ENCODE data around the gene NKX2-2.
A peak's percentile ranks its signal among the peaks of the same experiment; 100 is the strongest.

NKX2-2 gene

GRCh38 chr20:21513881-21514540 lies at the start of gene NKX2-2:
Gene NKX2-2 (minus strand): TSS chr20:21514064. CDS start chr20:21513669, 395 bp downstream.
- DNase-seq (ENCODE audit: low read depth), result no peak

DNA sequence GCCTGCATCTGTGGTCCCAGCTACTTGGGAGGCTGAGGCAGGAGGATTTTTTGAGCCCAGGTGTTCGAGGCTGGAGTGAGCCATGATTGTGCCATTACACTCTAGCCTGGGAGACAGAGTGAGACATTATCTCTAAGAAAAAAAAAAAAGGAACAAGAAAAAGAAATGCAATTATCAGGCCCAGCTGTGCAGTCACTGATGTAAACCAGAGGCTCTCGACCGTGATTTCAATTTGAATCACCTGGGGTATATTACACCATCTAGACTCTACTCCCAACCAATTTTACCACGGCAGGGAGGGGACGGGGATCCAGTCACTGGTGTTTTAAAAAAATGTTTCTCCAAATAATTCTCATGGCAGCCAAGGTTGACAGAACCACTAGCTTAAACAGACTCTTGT lies 48.8 kb upstream of the NKX2-2 start:
- DNase-seq (ENCODE audit: low read depth), result no peak

GRCh38 chr20:21559305-21559704 lies 45.4 kb upstream of the NKX2-2 start:
- DNase-seq (ENCODE audit: low read depth), result no peak

DNA sequence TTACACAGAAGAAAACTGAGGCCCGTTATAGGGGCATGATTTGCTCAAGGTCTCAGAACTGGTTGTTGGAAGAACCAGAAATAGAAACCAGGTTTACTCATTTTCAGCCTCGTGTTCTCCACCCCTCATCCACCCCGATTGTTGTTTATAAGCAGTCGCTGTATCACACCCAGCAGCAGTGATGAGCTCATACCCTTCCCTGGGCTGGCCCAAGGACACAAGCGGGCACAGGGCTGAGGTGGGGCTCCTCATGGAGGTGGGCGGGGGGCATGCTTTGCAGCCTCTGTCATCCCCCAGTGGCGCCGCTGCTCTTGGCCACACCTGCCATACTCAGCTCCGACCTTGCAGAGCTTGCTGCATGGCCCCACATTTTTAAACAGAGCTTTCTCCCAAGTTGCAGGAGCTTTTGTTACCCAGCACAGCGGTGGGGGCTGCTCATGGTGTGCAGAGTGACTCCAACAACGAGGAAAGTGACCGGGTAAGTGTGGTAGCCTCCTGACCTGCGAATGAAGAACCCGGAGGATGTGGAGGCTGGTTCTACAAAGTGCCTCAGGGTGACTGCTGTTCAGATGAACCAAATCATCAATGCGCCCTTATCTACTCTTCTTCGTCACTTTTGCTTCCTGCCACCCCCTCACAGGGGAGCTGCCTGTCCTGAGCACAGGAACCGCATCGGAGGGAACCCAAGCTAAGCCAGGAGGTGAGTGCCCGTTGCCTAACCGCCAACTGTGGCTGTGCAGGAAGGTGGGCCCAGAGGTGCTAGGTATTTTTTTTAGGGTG lies 43.6 kb upstream of the NKX2-2 start:
- peak; percentile 32 for DNase-seq (ENCODE audit: low read depth)

GRCh38 chr20:21556398-21556797 lies 42.5 kb upstream of the NKX2-2 start:
- DNase-seq (ENCODE audit: low read depth), result no peak

DNA sequence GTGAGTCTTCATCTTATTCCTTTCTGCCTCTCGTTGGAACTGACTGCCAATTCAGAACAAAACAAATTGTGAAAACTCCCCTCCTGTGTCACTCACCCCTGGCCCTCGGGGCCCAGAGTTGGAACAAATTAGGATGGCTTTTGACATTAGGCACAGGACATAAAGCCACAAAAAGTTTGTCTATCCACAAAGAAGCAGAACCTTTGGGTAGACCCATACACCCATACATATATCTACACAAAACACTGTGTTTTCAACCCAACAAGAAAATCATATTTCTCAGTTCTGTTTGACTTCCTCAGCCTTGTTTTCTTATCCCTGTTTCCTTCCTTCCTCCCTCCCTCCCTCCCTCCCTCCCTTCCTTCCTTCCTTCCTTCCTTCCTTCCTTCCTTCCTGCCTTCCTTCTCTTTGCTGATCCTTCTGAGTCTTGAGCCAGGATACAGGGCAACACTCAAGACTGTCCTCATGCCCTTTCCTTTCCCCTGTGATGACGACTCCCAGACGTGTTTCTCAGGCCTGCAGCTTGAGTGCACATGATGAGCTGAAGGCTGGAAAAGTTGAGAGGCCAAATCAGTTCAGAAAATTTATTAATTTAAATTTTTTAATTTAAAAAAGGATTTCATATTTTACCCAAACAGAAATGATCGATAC lies 41.7 kb upstream of the NKX2-2 start:
- no peak for DNase-seq (ENCODE audit: low read depth)

DNA sequence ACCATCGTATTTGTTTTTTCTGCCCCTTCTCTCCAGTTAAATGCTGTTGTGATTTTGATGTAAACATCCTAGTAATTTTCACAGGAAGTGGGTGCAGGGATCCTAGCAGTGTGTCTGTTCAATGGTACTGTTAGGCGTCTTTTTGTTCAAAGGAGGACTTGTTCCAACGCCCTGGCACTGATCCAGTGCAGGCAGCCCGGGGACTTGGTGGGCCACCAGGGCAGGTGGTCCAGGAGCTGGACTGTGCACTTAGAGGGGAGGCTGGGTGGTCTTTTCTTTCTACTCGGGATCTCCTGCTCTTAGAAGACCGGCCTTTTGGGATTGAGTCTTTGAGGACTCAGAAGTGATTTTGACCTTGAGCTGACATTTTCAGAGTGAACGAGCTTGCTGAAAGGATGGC lies 41.1 kb upstream of the NKX2-2 start:
- no peak for DNase-seq (ENCODE audit: low read depth)

- no peak for DNase-seq (ENCODE audit: low read depth)
These were observed 40.6 kb upstream of the NKX2-2 start for GRCh38 chr20:21554376-21554890.

DNA sequence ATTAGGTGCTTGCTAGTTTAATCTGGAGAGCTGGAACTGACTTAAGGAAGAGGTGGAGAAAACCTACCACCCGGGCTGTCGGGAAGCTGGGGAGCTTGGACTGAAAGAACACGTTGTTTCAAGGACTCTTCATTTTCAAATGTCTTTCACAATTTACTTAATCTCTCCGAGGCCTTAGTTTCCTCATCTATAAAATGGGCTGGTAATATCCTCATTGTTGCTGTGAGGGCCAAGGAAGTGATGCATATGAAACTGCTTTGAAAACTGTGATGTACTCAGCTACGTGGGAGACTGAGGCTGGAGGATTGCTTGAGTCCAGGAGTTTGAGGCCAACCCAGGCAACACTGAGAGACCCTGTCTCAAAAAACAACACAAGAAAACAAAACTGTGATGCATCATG lies 36.7 kb upstream of the NKX2-2 start:
- DNase-seq (ENCODE audit: low read depth), result no peak

- peak; percentile 46 for DNase-seq (ENCODE audit: low read depth)
These were observed 34.6 kb upstream of the NKX2-2 start for GRCh38 chr20:21548390-21549035.

DNA sequence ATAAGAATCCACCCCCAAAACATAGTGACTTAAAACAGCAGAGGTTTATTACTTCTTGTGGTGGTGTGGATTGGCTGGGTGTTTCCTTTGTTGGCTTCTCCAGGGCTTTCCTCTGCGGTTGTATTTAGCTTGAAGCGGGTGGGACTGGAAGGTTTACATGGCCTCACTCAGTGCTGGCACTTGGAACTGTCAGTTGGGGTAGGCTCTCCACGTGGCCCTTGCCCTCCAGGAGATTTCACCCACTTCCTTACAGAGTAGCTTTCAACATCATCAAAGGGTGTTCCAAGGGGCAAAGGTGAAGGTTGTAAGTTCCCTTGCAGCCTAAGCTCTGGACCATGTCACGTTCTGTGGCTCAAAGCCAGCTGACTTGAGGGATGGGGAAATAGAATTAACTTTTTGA lies 32.5 kb upstream of the NKX2-2 start:
- DNase-seq (ENCODE audit: low read depth), result no peak

GRCh38 chr20:21539512-21539911 lies 25.6 kb upstream of the NKX2-2 start:
- DNase-seq (ENCODE audit: low read depth), result no peak

- no peak for DNase-seq (ENCODE audit: low read depth)
These were observed 21.0 kb upstream of the NKX2-2 start for GRCh38 chr20:21534886-21535285.

- no peak for DNase-seq (ENCODE audit: low read depth)
These were observed 20.6 kb upstream of the NKX2-2 start for GRCh38 chr20:21534453-21534852.

DNA sequence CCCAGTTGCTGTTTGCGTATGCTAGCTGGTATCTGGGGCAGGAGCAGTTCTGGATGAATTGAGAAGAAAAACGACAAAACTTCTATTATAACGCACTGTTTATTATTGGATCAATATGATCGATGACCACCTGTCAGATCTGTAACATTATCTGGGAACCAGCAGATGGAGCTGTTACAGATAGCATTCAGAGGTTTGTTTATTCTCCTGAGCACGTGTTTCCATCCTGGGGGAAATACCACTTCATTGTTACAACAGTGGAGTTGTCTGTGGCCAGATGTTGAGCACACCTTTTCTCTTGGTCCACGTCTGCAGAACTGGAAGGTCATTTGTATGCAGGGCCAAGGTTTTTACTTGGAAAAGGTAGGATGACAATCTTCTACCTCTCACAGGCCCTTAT lies 16.0 kb upstream of the NKX2-2 start:
- no peak for DNase-seq (ENCODE audit: low read depth)

- no peak for DNase-seq (ENCODE audit: low read depth)
These were observed 15.0 kb upstream of the NKX2-2 start for GRCh38 chr20:21528870-21529269.

- DNase-seq (ENCODE audit: low read depth), result no peak
These were observed 14.0 kb upstream of the NKX2-2 start for GRCh38 chr20:21527908-21528307.

GRCh38 chr20:21526776-21527175 lies 12.9 kb upstream of the NKX2-2 start:
- no peak for DNase-seq (ENCODE audit: low read depth)

DNA sequence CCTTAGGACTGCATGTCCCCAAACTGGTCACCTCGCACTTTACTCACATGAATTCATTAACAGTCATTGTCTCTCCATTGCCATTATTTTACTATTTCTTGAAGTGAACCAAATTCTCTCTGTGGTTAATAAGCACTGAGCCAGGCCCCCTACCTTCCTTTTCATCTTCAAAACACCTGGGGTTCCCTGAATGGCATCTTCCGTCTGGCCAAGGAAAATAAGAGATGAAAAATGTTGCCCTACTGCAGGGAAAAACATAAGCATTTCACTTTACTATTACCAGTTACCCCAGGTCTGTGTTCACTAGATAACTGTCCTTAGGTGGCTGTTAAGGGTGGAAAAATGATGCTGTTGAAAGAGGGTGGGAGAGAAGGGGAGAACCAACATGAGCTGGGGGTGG lies 10.0 kb upstream of the NKX2-2 start:
- DNase-seq (ENCODE audit: low read depth), result no peak

GRCh38 chr20:21523281-21523868 lies 9.5 kb upstream of the NKX2-2 start:
- DNase-seq (ENCODE audit: low read depth), result no peak

DNA sequence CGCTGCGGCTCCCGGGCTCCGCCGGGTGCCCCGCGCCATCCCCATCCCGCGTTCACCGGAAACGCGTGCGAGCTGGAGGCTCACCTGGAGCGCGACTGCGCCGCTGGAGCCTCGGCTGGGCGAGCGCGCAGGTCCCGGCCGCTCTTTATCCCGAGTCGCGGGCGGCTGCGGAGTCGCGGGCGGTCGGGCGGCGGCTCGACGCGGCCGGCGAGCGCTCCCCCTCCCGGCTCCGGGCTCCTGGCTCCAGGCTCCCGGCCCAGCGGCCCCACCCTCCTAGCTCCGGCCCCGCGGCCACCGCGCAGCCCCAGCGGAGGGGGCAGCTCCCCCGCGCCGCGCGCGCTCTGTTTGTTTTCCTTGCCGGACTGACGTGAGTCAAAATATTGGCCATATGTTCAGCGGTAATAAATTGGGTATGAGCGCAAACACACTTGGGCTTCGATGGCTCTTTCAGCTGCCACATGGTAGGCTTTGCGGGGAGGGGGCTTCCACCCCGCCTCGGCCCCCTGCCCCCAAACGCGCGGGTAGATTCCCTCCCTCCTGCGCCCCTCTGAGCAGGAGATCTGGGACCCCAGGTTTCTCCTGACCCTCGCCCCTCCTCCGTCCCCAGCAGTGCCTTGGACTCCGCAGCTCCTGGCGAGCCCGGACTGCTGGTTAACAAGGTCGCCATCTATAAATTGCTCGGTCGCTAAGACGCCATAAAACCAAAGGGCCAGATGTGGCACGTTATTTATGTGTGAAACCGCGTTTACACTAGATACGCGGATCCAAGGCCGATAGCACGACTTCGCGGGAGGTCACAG lies 8.8 kb upstream of the NKX2-2 start:
- DNase-seq (ENCODE audit: low read depth), result no peak
